HCT116 (cell line): Measurements from ENCODE around the gene ABCC11. TPM values are rescaled to one million over a fixed set of nuclear protein-coding genes. Genes with fewer than 3 reads are reported as not detected.

Source experiments
- ATAC-seq: fragments of 200-7000 bp; cut with Tn5 transposase; 2 replicates; pipeline ENCODE4 v1.9.1; 2020; ENCODE audit warnings: mild to moderate bottlenecking, moderate library complexity
- BruUV-seq: library from RNA; stranded (reverse); fragments of 400-500 nt; replicated peaks from 2 replicates; lab custom pipeline; 2021; lab: Mats Ljungman, UMichigan
- CTCF ChIA-PET: fragments of 300-600 bp; sonication (Branson Sonifier 250); formaldehyde crosslinking; loops from one replicate; lab custom pipeline; 2021; ENCODE audit warnings: antibody characterized with exemption; lab: Charles Lee
- POLR2A ChIA-PET: fragments of 300-600, 350-600 bp; sonication (Branson Sonifier 250); formaldehyde crosslinking; loops from one replicate; lab custom pipeline; 2021; ENCODE audit warnings: antibody characterized with exemption; lab: Charles Lee
- RAD21 ChIA-PET, 2 experiments: fragments of 300-600 bp; sonication (Branson Sonifier 250); formaldehyde crosslinking; loops; one replicate each; lab custom pipeline; 2023; ENCODE audit warnings: low total read pairs in 2 of 2; ENCODE audit not compliant: uncharacterized antibody in 2 of 2, unreplicated experiment in 2 of 2, low non-redundant PET in 1 of 2; lab: Charles Lee
- DNase-seq: peaks from one replicate; pipeline ENCODE4 v3.0.0-alpha.2; 2010; ENCODE audit warnings: low read depth, low spot score
- H2AFZ ChIP-seq: fragments of 200-600 bp; shearing (Covaris generic), sonication (generic); 2 replicates; pipeline ENCODE4 v1.6.1; 2017; ENCODE audit warnings: low read depth, mixed run types, mixed read lengths, antibody characterized with exemption, low read length; ENCODE audit not compliant: poor library complexity, severe bottlenecking
- H3K27ac ChIP-seq: 2 replicates; pipeline ENCODE4 v1.5.1; 2012; ENCODE audit warnings: low read depth, low read length
- H3K27me3 ChIP-seq: fragments of 200-600 bp; sonication (generic); 2 replicates; pipeline ENCODE4 v1.6.1; 2016; ENCODE audit warnings: mixed run types, low read length, mixed read lengths; ENCODE audit not compliant: insufficient read depth
- H3K36me3 ChIP-seq, 2 experiments: fragments of 200-500 bp in 1 of 2; fragments of 200-600 bp in 1 of 2; sonication (Bioruptor generic) in 1 of 2; sonication (generic) in 1 of 2; 2 replicates each; pipeline versions ENCODE4 v1.5.1 to v1.6.1; 2014 to 2016; ENCODE audit warnings: low read length in 2 of 2, inconsistent platforms in 1 of 2, mixed read lengths in 1 of 2, mixed run types in 1 of 2; ENCODE audit not compliant: insufficient read depth in 2 of 2, control insufficient read depth in 1 of 2
- H3K4me1 ChIP-seq, 2 experiments: fragments of 200-600 bp in 1 of 2; sonication (generic) in 1 of 2; 2 replicates each; pipeline versions ENCODE4 v1.5.1 to v1.6.1; 2012 to 2017; ENCODE audit warnings: low read length in 2 of 2, inconsistent platforms in 1 of 2, mild to moderate bottlenecking in 1 of 2, mixed read lengths in 1 of 2, mixed run types in 1 of 2, moderate library complexity in 1 of 2; ENCODE audit not compliant: insufficient read depth in 2 of 2, control insufficient read depth in 1 of 2
- H3K4me2 ChIP-seq: fragments of 200-600 bp; sonication (generic); 2 replicates; pipeline ENCODE4 v1.6.1; 2017; ENCODE audit warnings: mixed run types, low read length, mixed read lengths
- H3K4me3 ChIP-seq, 2 experiments: fragments of 200-600 bp in 1 of 2; sonication (generic) in 1 of 2; replicated peaks in 1 of 2; 2 replicates each; pipeline ENCODE4 v1.5.1; 2011 to 2016; ENCODE audit warnings: low read length in 2 of 2, control low read depth in 1 of 2, low read depth in 1 of 2, mild to moderate bottlenecking in 1 of 2, mixed read lengths in 1 of 2, mixed run types in 1 of 2
- H3K79me2 ChIP-seq: fragments of 200-600 bp; sonication (generic); 2 replicates; pipeline ENCODE4 v1.6.1; 2017; ENCODE audit warnings: mild to moderate bottlenecking, mixed run types, low read length, moderate library complexity, mixed read lengths; ENCODE audit not compliant: insufficient read depth
- H3K9ac ChIP-seq: fragments of 200-600 bp; sonication (generic); 2 replicates; pipeline ENCODE4 v1.6.1; 2016; ENCODE audit warnings: low read length, mixed read lengths
- H3K9me2 ChIP-seq: fragments of 200-600 bp; sonication (generic), shearing (Covaris generic); 2 replicates; pipeline ENCODE4 v1.6.1; 2017; ENCODE audit warnings: mixed run types, mild to moderate bottlenecking, moderate library complexity; ENCODE audit not compliant: insufficient read depth
- H3K9me3 ChIP-seq, 2 experiments: fragments of 200-500 bp in 1 of 2; fragments of 200-600 bp in 1 of 2; sonication (Bioruptor generic) in 1 of 2; sonication (generic) in 1 of 2; 2 replicates each; pipeline ENCODE4 v1.6.1; 2014 to 2017; ENCODE audit warnings: low read length in 2 of 2, mixed read lengths in 2 of 2, inconsistent platforms in 1 of 2, low read depth in 1 of 2, mild to moderate bottlenecking in 1 of 2, mixed run types in 1 of 2, moderate library complexity in 1 of 2; ENCODE audit not compliant: control insufficient read depth in 1 of 2, insufficient read depth in 1 of 2
- H4K20me1 ChIP-seq: fragments of 200-600 bp; sonication (generic), shearing (Covaris generic); 2 replicates; pipeline ENCODE4 v1.6.1; 2017; ENCODE audit warnings: mixed run types, mild to moderate bottlenecking, moderate library complexity; ENCODE audit not compliant: insufficient read depth
- CBX3 ChIP-seq: IDR thresholded peaks from 2 replicates; pipeline ENCODE4 v1.6.1; 2012; ENCODE audit warnings: low read depth
- CEBPB ChIP-seq: IDR thresholded peaks from 2 replicates; pipeline ENCODE4 v1.6.1; 2012; ENCODE audit warnings: low read depth
- EGR1 ChIP-seq: IDR thresholded peaks from 2 replicates; pipeline ENCODE4 v1.6.1; 2012; ENCODE audit warnings: low read depth
- EZH2 ChIP-seq: fragments of 200-600 bp; sonication (generic); IDR thresholded peaks from 2 replicates; pipeline ENCODE4 v1.6.1; 2017; ENCODE audit warnings: antibody characterized with exemption, mixed run types
- EZH2phosphoT487 ChIP-seq: fragments of 200-600 bp; IDR thresholded peaks from 2 replicates; pipeline ENCODE4 v1.6.1; 2018; ENCODE audit warnings: antibody characterized with exemption, borderline replicate concordance
- JUND ChIP-seq: IDR thresholded peaks from 2 replicates; pipeline ENCODE4 v1.6.1; 2012
- MAX ChIP-seq: IDR thresholded peaks from 2 replicates; pipeline ENCODE4 v1.6.1; 2012
- POLR2A ChIP-seq: IDR thresholded peaks from 2 replicates; pipeline ENCODE4 v1.7.0; 2011; ENCODE audit warnings: borderline replicate concordance; ENCODE audit not compliant: insufficient read depth, insufficient read length; ENCODE audit errors: extremely low read depth
- RAD21 ChIP-seq: IDR thresholded peaks from 2 replicates; pipeline ENCODE4 v1.6.1; 2012; ENCODE audit warnings: low read depth, mild to moderate bottlenecking
- REST ChIP-seq: IDR thresholded peaks from 2 replicates; pipeline ENCODE4 v1.6.1; 2012; ENCODE audit warnings: low read depth
- SIN3A ChIP-seq: IDR thresholded peaks from 2 replicates; pipeline ENCODE4 v1.6.1; 2012; ENCODE audit warnings: low read depth
- TCF7L2 ChIP-seq: IDR thresholded peaks from 2 replicates; pipeline ENCODE4 v1.7.0; 2011; ENCODE audit warnings: borderline replicate concordance, inconsistent platforms; ENCODE audit not compliant: insufficient read depth, insufficient read length; ENCODE audit errors: extremely low read depth
- YY1 ChIP-seq: IDR thresholded peaks from 2 replicates; pipeline ENCODE4 v1.6.1; 2011; ENCODE audit warnings: low read length, low read depth, moderate library complexity, mild to moderate bottlenecking; ENCODE audit not compliant: insufficient replicate concordance; ENCODE audit errors: extremely low read depth
- ZBTB33 ChIP-seq: IDR thresholded peaks from 2 replicates; pipeline ENCODE4 v1.6.1; 2011; ENCODE audit warnings: mild to moderate bottlenecking, low read length, moderate library complexity; ENCODE audit not compliant: insufficient replicate concordance; ENCODE audit errors: extremely low read depth
- ZNF274 ChIP-seq: fragments of 200-500 bp; sonication (Bioruptor generic); IDR thresholded peaks from 2 replicates; pipeline ENCODE4 v1.6.1; 2014; ENCODE audit warnings: mild to moderate bottlenecking, low read depth, low read length, inconsistent platforms
- intact Hi-C: fragments of 100-400 bp; cut with micrococcal nuclease; formaldehyde crosslinking; loops from 2 replicates; pipeline ENCODE4 v1.10.0; 2022
- total RNA-seq: library from RNA; stranded (reverse); gene quantifications from one replicate; pipeline ENCODE4 v1.2.1, GENCODE V29; 2021; ENCODE audit not compliant: unreplicated experiment

ABCC11 gene
- total RNA-seq, 1 experiment from 2014 or later, result 0.54 TPM

GRCh38 chr16:48125888-48126287 lies 121.5 kb downstream of the ABCC11 start (continued):
- TF ChIP-seq REST, result no peak
- no peak for TF ChIP-seq RAD21
- TF ChIP-seq SIN3A, result no peak
- no peak for TF ChIP-seq TCF7L2
- no peak for TF ChIP-seq EZH2phosphoT487
- TF ChIP-seq JUND, result no peak
- TF ChIP-seq YY1, result no peak

GRCh38 chr16:48124266-48124665 lies 123.1 kb downstream of the ABCC11 start:
- POLR2A ChIA-PET, result no interaction called here
- TF ChIP-seq RAD21, result no peak
- no peak for TF ChIP-seq MAX
- no peak for TF ChIP-seq EGR1
- TF ChIP-seq ZBTB33, result no peak
- no peak for TF ChIP-seq ZNF274
- no peak for TF ChIP-seq JUND
- no peak for TF ChIP-seq CEBPB
- no peak for TF ChIP-seq REST
- no peak for TF ChIP-seq EZH2phosphoT487
- no peak for TF ChIP-seq TCF7L2
- no peak for TF ChIP-seq POLR2A
- TF ChIP-seq CBX3, result no peak
- TF ChIP-seq EZH2, result no peak

More at GRCh38 chr16:48124266-48124665, 123.1 kb downstream of the ABCC11 start:
- ChIA-PET CTCF (interaction anchor here (1.3 to 2.1 kb wide), 4 partner anchors 11 to 983 kb away, joined by 5 to 12 read pairs (median 10); no protein-coding TSS in a partner anchor), RAD21 (no interaction called here)
- Histone ChIP-seq H3K4me2 (no peak overlapping the region), H3K4me1 (peaks cover 10 to 32% of the 10 kb centered on the region in 2 experiments), H3K79me2 (no peaks in the 10 kb centered on the region), H3K4me3 (no peak overlapping the region), H3K9me3 (no peaks in the 10 kb centered on the region), H4K20me1 (no peaks in the 10 kb centered on the region), H3K36me3 (no peaks in the 10 kb centered on the region), H3K27me3 (no peaks in the 10 kb centered on the region), H2AFZ (no peak overlapping the region), H3K27ac (no peak overlapping the region), H3K9ac (no peak overlapping the region), H3K9me2 (no peaks in the 10 kb centered on the region)
- intact Hi-C loops, result loop anchor here (5.0 kb wide), 1 partner anchor 1087 kb away; no protein-coding TSS in a partner anchor
- no peak for ATAC-seq
- BruUV-seq, result no TSS peak
- no peak for DNase-seq
